K562 (cell line): ENCODE data around the gene RASD1. TPM values are rescaled to one million over a fixed set of nuclear protein-coding genes. Genes with fewer than 3 reads are reported as not detected.
A peak's percentile ranks its signal among the peaks of the same experiment; 100 is the strongest.

Experiments used
- ATF7 ChIP-seq: fragments of 450-650 bp; IDR thresholded peaks from 2 replicates; pipeline ENCODE4 v1.7.1; 2014; ENCODE audit warnings: mild to moderate bottlenecking, moderate library complexity
- CC2D1A ChIP-seq: fragments of 450-650 bp; IDR thresholded peaks from 2 replicates; pipeline ENCODE4 v1.6.1; 2017; ENCODE audit warnings: mild to moderate bottlenecking
- CTBP1 ChIP-seq: fragments of 450-650 bp; IDR thresholded peaks from 2 replicates; pipeline ENCODE4 v1.6.1; 2016; ENCODE audit warnings: borderline replicate concordance
- ETS1 ChIP-seq: conservative IDR thresholded peaks from 2 replicates; pipeline ENCODE4 v1.6.1; 2011; ENCODE audit warnings: low read depth, mild to moderate bottlenecking, low read length; ENCODE audit not compliant: control insufficient read depth
- GATAD2A ChIP-seq: fragments of 450-650 bp; IDR thresholded peaks from 2 replicates; pipeline ENCODE4 v1.6.1; 2017
- MYC ChIP-seq, 2 experiments: fragments of 250-450 bp in 1 of 2; sonication (Bioruptor Pico) in 1 of 2; IDR thresholded peaks; 2 replicates each; pipeline versions ENCODE4 v1.5.1 to v1.6.1; 2012 to 2021; ENCODE audit warnings: low read depth in 2 of 2, borderline replicate concordance in 1 of 2, improper control_type of control experiment in 1 of 2, low read length in 1 of 2, mild to moderate bottlenecking in 1 of 2, moderate library complexity in 1 of 2
- NCOR1 ChIP-seq: fragments of 450-650 bp; IDR thresholded peaks from 2 replicates; pipeline ENCODE4 v1.6.1; 2016; ENCODE audit warnings: mild to moderate bottlenecking, moderate library complexity
- PML ChIP-seq: IDR thresholded peaks from 2 replicates; pipeline ENCODE4 v1.6.1; 2012; ENCODE audit warnings: low read length, inconsistent platforms
- POLR2A ChIP-seq: fragments of 450-650 bp; conservative IDR thresholded peaks from 2 replicates; pipeline ENCODE4 v1.6.1; 2016
- PTRF ChIP-seq: fragments of 450-650 bp; IDR thresholded peaks from 2 replicates; pipeline ENCODE4 v1.6.1; 2016; ENCODE audit warnings: mild to moderate bottlenecking, missing genetic modification characterization, missing compliant biosample characterization
- RCOR1 ChIP-seq, 2 experiments: IDR thresholded peaks; 2 replicates each; pipeline ENCODE4 v1.6.1; 2012; ENCODE audit warnings: low read depth in 2 of 2, low read length in 2 of 2, borderline replicate concordance in 1 of 2, improper control_type of control experiment in 1 of 2
- TEAD1 ChIP-seq, 2 experiments: fragments of 450-650 bp in 1 of 2; sonication (generic) in 1 of 2; formaldehyde crosslinking; IDR thresholded peaks; 2 replicates each; pipeline versions ENCODE4 v1.4.0 to v1.8.0; 2020 to 2022; ENCODE audit warnings: mild to moderate bottlenecking in 2 of 2, missing genetic modification reagents in 1 of 2
- THRA ChIP-seq: fragments of 450-650 bp; IDR thresholded peaks from 2 replicates; pipeline ENCODE4 v1.6.1; 2017; ENCODE audit warnings: mild to moderate bottlenecking, moderate library complexity
- ZBTB5 ChIP-seq: fragments of 450-650 bp; IDR thresholded peaks from 2 replicates; pipeline ENCODE4 v1.6.1; 2017; ENCODE audit warnings: antibody characterized with exemption
- ZC3H8 ChIP-seq: fragments of 450-650 bp; IDR thresholded peaks from 2 replicates; pipeline ENCODE4 v1.6.1; 2017
- ZFX ChIP-seq: sonication (generic); formaldehyde crosslinking; IDR thresholded peaks from 2 replicates; pipeline ENCODE4 v1.8.0; 2022; ENCODE audit warnings: mild to moderate bottlenecking, missing genetic modification reagents, moderate library complexity
- polyA plus RNA-seq, 8 experiments: library from polyadenylated mRNA; depleted of rRNA in 4 of 8; stranded (reverse) in 5 of 8; unstranded in 3 of 8; fragments of >200 nt; fragmentation: Nextera tagmentation in 2 of 8; fragmentation: Illumina TruSeq in 1 of 8; extraction: Ambion mirVana in 2 of 8; extraction: Trizol in 1 of 8; gene quantifications; 2 replicates each; pipeline versions ENCODE4 v1.2.1 to v1.2.3, GENCODE V29; 2011 to 2014; ENCODE audit warnings: inconsistent platforms in 1 of 8, missing spikeins in 1 of 8
- total RNA-seq, 7 experiments: library from RNA; depleted of rRNA in 6 of 7; stranded (reverse); fragments of >200 nt in 6 of 7; fragmentation: Illumina TruSeq in 2 of 7; extraction: Trizol in 2 of 7; gene quantifications; 2 replicates each; pipeline versions ENCODE4 v1.2.1 to v1.2.3, GENCODE V29; 2011 to 2021; ENCODE audit warnings: low replicate concordance in 1 of 7
- TF ChIP-seq, protein P1 (sequence below): fragments of 450-650 bp; formaldehyde crosslinking; IDR thresholded peaks from 2 replicates; pipeline ENCODE4 v1.4.0; 2022; ENCODE audit warnings: missing genetic modification characterization
- TF ChIP-seq, protein P2 (sequence below): fragments of 450-650 bp; formaldehyde crosslinking; IDR thresholded peaks from 2 replicates; pipeline ENCODE4 v1.4.0; 2022; ENCODE audit warnings: mild to moderate bottlenecking, moderate library complexity
- TF ChIP-seq, protein P3 (sequence below): fragments of 450-650 bp; IDR thresholded peaks from 2 replicates; pipeline ENCODE4 v1.6.1; 2016; ENCODE audit warnings: low read depth, mild to moderate bottlenecking, moderate library complexity
- TF ChIP-seq, protein P4 (sequence below): sonication (generic); formaldehyde crosslinking; IDR thresholded peaks from 2 replicates; pipeline ENCODE4 v1.8.0; 2022; ENCODE audit warnings: mild to moderate bottlenecking, missing genetic modification reagents

RASD1 gene
- total and polyA plus RNA-seq, 9 of the 15 experiments (the other 6 are each of a cell fraction or from before 2014, with no cell fraction given), result 0.11 TPM; not detected in 8

DNA sequence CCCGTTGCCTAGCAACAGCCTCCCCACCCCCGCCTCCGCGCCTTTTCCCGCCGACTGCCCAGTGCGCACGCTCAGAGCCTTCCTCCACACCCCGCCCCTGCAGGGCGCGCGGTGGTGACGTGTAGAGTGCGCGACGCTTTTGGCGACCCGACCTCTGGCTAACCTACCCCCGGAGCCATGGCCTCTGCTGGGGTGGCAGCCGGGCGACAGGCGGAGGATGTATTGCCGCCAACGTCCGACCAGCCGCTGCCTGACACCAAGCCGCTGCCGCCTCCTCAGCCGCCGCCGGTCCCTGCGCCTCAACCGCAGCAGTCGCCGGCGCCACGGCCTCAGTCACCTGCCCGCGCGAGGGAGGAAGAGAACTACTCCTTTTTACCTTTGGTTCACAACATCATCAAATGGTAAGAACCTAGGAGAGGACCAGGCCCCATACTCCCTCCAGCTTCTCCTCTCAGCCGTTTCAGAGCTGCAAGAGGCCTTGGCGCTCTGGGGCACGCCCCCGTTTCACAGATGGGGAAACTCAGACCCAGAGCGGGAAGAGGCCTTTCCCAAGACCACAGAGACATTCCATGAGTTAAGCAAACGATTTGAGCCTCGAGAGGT is 19.2 kb downstream of the RASD1 start, which contains the start of gene MED9 (continued):
- TF ChIP-seq, protein P1, sequence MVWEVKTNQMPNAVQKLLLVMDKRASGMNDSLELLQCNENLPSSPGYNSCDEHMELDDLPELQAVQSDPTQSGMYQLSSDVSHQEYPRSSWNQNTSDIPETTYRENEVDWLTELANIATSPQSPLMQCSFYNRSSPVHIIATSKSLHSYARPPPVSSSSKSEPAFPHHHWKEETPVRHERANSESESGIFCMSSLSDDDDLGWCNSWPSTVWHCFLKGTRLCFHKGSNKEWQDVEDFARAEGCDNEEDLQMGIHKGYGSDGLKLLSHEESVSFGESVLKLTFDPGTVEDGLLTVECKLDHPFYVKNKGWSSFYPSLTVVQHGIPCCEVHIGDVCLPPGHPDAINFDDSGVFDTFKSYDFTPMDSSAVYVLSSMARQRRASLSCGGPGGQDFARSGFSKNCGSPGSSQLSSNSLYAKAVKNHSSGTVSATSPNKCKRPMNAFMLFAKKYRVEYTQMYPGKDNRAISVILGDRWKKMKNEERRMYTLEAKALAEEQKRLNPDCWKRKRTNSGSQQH (CRISPR knock-in tag), result no peak
- TF ChIP-seq ZBTB5 (no peak), THRA (no peak), TEAD1 (CRISPR knock-in tag; IDR thresholded peaks at IDR 0.05) (no peak), PTRF (tag) (no peak), RCOR1 (IDR thresholded peaks at IDR 0.05; ENCODE audit: borderline replicate concordance in 1 of 2, low read depth in 2 of 2, low read length in 2 of 2) (peak in 1 of 2 experiments; percentile 21; a peak in 1 of 4 replicates), ZC3H8 (no peak), POLR2A (peak; percentile 84), ZFX (peak; percentile 92), NCOR1 (0 out of 2 replicates have a peak, but pooled peaks have one; percentile 10), GATAD2A (no peak), ATF7 (peak; percentile 51), CTBP1 (peak; percentile 41; the same call in 1 of the 2 replicates), CC2D1A (no peak), ETS1 (peak; percentile 61; the same call in 1 of the 2 replicates), MYC (IDR thresholded peaks at IDR 0.05; ENCODE audit: low read depth, low read length) (peak; percentile 66), MYC (CRISPR knock-in tag; IDR thresholded peaks at IDR 0.05; ENCODE audit: borderline replicate concordance, low read depth) (no peak), PML (no peak)
- TF ChIP-seq, protein P2, sequence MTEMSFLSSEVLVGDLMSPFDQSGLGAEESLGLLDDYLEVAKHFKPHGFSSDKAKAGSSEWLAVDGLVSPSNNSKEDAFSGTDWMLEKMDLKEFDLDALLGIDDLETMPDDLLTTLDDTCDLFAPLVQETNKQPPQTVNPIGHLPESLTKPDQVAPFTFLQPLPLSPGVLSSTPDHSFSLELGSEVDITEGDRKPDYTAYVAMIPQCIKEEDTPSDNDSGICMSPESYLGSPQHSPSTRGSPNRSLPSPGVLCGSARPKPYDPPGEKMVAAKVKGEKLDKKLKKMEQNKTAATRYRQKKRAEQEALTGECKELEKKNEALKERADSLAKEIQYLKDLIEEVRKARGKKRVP, result no peak
- TF ChIP-seq, protein P3, sequence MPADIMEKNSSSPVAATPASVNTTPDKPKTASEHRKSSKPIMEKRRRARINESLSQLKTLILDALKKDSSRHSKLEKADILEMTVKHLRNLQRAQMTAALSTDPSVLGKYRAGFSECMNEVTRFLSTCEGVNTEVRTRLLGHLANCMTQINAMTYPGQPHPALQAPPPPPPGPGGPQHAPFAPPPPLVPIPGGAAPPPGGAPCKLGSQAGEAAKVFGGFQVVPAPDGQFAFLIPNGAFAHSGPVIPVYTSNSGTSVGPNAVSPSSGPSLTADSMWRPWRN, result no peak
- TF ChIP-seq, protein P4, sequence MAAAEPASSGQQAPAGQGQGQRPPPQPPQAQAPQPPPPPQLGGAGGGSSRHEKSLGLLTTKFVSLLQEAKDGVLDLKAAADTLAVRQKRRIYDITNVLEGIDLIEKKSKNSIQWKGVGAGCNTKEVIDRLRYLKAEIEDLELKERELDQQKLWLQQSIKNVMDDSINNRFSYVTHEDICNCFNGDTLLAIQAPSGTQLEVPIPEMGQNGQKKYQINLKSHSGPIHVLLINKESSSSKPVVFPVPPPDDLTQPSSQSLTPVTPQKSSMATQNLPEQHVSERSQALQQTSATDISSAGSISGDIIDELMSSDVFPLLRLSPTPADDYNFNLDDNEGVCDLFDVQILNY (CRISPR knock-in tag), result no peak
